ENCODE results near the gene ATP8B4.

The ATP8B4 gene

GRCh38 chr15:49808341-49808740, 310.7 kb downstream of the ATP8B4 start:
- TF ChIP-seq RARB (CRISPR knock-in tag; IDR thresholded peaks at IDR 0.05) (no peak), TCF4 (CRISPR knock-in tag; IDR thresholded peaks at IDR 0.05; ENCODE audit: borderline replicate concordance) (no peak), SNAI2 (CRISPR knock-in tag; IDR thresholded peaks at IDR 0.05) (no peak), ZC3H10 (CRISPR knock-in tag; IDR thresholded peaks at IDR 0.05) (no peak), ISL1 (CRISPR knock-in tag; IDR thresholded peaks at IDR 0.05) (no peak), ZNF565 (CRISPR knock-in tag; conservative IDR thresholded peaks at IDR 0.05; ENCODE audit: low read depth) (no peak), GLIS3 (CRISPR knock-in tag; IDR thresholded peaks at IDR 0.05) (no peak), CSDC2 (CRISPR knock-in tag; IDR thresholded peaks at IDR 0.05) (no peak), ZNF70 (CRISPR knock-in tag; IDR thresholded peaks at IDR 0.05) (no peak), PPARA (CRISPR knock-in tag; IDR thresholded peaks at IDR 0.05; ENCODE audit: borderline replicate concordance) (no peak), BACH2 (CRISPR knock-in tag; IDR thresholded peaks at IDR 0.05; ENCODE audit: borderline replicate concordance) (no peak), ZFP3 (CRISPR knock-in tag; IDR thresholded peaks at IDR 0.05) (no peak)
- TF ChIP-seq, protein P1, sequence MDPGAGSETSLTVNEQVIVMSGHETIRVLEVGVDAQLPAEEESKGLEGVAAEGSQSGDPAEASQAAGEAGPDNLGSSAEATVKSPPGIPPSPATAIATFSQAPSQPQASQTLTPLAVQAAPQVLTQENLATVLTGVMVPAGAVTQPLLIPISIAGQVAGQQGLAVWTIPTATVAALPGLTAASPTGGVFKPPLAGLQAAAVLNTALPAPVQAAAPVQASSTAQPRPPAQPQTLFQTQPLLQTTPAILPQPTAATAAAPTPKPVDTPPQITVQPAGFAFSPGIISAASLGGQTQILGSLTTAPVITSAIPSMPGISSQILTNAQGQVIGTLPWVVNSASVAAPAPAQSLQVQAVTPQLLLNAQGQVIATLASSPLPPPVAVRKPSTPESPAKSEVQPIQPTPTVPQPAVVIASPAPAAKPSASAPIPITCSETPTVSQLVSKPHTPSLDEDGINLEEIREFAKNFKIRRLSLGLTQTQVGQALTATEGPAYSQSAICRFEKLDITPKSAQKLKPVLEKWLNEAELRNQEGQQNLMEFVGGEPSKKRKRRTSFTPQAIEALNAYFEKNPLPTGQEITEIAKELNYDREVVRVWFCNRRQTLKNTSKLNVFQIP (CRISPR knock-in tag; IDR thresholded peaks at IDR 0.05; ENCODE audit: borderline replicate concordance, low read depth): no peak
- TF ChIP-seq, protein P2, sequence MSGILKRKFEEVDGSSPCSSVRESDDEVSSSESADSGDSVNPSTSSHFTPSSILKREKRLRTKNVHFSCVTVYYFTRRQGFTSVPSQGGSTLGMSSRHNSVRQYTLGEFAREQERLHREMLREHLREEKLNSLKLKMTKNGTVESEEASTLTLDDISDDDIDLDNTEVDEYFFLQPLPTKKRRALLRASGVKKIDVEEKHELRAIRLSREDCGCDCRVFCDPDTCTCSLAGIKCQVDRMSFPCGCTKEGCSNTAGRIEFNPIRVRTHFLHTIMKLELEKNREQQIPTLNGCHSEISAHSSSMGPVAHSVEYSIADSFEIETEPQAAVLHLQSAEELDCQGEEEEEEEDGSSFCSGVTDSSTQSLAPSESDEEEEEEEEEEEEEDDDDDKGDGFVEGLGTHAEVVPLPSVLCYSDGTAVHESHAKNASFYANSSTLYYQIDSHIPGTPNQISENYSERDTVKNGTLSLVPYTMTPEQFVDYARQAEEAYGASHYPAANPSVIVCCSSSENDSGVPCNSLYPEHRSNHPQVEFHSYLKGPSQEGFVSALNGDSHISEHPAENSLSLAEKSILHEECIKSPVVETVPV (CRISPR knock-in tag; IDR thresholded peaks at IDR 0.05): no peak
- TF ChIP-seq, protein P3, sequence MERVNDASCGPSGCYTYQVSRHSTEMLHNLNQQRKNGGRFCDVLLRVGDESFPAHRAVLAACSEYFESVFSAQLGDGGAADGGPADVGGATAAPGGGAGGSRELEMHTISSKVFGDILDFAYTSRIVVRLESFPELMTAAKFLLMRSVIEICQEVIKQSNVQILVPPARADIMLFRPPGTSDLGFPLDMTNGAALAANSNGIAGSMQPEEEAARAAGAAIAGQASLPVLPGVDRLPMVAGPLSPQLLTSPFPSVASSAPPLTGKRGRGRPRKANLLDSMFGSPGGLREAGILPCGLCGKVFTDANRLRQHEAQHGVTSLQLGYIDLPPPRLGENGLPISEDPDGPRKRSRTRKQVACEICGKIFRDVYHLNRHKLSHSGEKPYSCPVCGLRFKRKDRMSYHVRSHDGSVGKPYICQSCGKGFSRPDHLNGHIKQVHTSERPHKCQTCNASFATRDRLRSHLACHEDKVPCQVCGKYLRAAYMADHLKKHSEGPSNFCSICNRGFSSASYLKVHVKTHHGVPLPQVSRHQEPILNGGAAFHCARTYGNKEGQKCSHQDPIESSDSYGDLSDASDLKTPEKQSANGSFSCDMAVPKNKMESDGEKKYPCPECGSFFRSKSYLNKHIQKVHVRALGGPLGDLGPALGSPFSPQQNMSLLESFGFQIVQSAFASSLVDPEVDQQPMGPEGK (CRISPR knock-in tag; IDR thresholded peaks at IDR 0.05; ENCODE audit: borderline replicate concordance): no peak
- ATAC-seq: no peak
